ENCODE data around the gene COL3A1. TPM values are rescaled to one million over a fixed set of nuclear protein-coding genes. Genes with fewer than 3 reads are reported as not detected.

Gene COL3A1
- total and polyA plus RNA-seq, 9 of the 15 experiments (the other 6 are each of a cell fraction or from before 2014, with no cell fraction given), result 0.01 to 0.71 (median 0.07) TPM; not detected in 2

GRCh38 chr2:188931361-188931760, 42.8 kb upstream of the COL3A1 start:
- H3K9me1 ChIP-seq (ENCODE audit: control insufficient read depth, insufficient read depth, low read length), result no peaks in the 10 kb centered on the region
- no peaks in the 10 kb centered on the region for H3K79me2 ChIP-seq (ENCODE audit: control insufficient read depth, insufficient read depth, low read length)
- in situ Hi-C loops (cut with MboI), result no loop called here
- H3K9me3 ChIP-seq (replicated peaks; ENCODE audit: control insufficient read depth, insufficient read depth, low read depth, low read length), result no peaks in the 10 kb centered on the region
- no peak for TF ChIP-seq ZNF318 (IDR thresholded peaks at IDR 0.05; ENCODE audit: borderline replicate concordance in 1 of 2, low read depth in 1 of 2)
- TF ChIP-seq XRCC5 (IDR thresholded peaks at IDR 0.05; ENCODE audit: low read depth, low read length), result no peak
- no peak for TF ChIP-seq NFATC3 (IDR thresholded peaks at IDR 0.05)
- no peak for TF ChIP-seq HNRNPK (IDR thresholded peaks at IDR 0.05; ENCODE audit: low read depth, low read length, poor library complexity, severe bottlenecking)
- no peak for TF ChIP-seq SMAD4 (CRISPR knock-in tag; conservative IDR thresholded peaks at IDR 0.05)
- TF ChIP-seq PRMT5 (CRISPR knock-in tag; IDR thresholded peaks at IDR 0.05), result no peak
- DNase-seq (ENCODE audit: extremely low read depth in 1 of 4, low spot score in 3 of 4), result no peak
- no peaks in the 10 kb centered on the region for H3K4me1 ChIP-seq (replicated peaks in 1 of 2; ENCODE audit: control insufficient read depth in 2 of 2, insufficient read depth in 2 of 2, low read length in 2 of 2)
- BruUV-seq (replicated peaks), result no TSS peak
- H3K36me3 ChIP-seq (ENCODE audit: control insufficient read depth, insufficient read depth, low read length), result no peaks in the 10 kb centered on the region
- POLR2A ChIA-PET, result interaction anchor here (0.5 kb wide), 1 partner anchor 696 kb away, joined by 3 read pairs; no protein-coding TSS in a partner anchor
- H3K27ac ChIP-seq (ENCODE audit: extremely low read depth, low read depth, low read length), result no peak overlapping the region
- CTCF ChIA-PET (ENCODE audit: low intra/inter-chr PET ratio), result no interaction called here
- H3K4me3 ChIP-seq, result no peak overlapping the region
- intact Hi-C loops (cut with micrococcal nuclease), result no loop called here
- H3K9ac ChIP-seq (ENCODE audit: insufficient read depth in 1 of 2, low read depth in 2 of 2, low read length in 2 of 2), result no peak overlapping the region
- no peak overlapping the region for H3K4me2 ChIP-seq (ENCODE audit: insufficient read depth, low read length)
- no peak for FAIRE-seq
- no peak overlapping the region for H2AFZ ChIP-seq (ENCODE audit: low read depth, low read length)
- ATAC-seq, result no peak
- no peaks in the 10 kb centered on the region for H4K20me1 ChIP-seq (replicated peaks; ENCODE audit: control insufficient read depth, insufficient read depth, low read length)
- no peaks in the 10 kb centered on the region for H3K27me3 ChIP-seq (ENCODE audit: control insufficient read depth in 2 of 2, insufficient read depth in 2 of 2, low read length in 2 of 2)
